Activated naive CD8-positive, alpha-beta T cell (primary cell): ENCODE results near the gene FXYD6.
"Not testable (repeated sequence)": the region's sequence is repeated elsewhere in the genome, so short reads cannot be mapped to it uniquely, and the experiment has no call there.

Experiments
- H3K27ac Mint-ChIP-seq: one replicate; pipeline ENCODE4 v1.8.0; 2021; ENCODE audit warnings: mixed read lengths
- H3K27me3 Mint-ChIP-seq: one replicate; pipeline ENCODE4 v1.8.0; 2021; ENCODE audit warnings: mixed read lengths
- H3K36me3 Mint-ChIP-seq: one replicate; pipeline ENCODE4 v1.8.0; 2021; ENCODE audit warnings: mixed read lengths
- H3K4me1 Mint-ChIP-seq: one replicate; pipeline ENCODE4 v1.8.0; 2021; ENCODE audit warnings: low read depth, mixed read lengths
- H3K4me3 Mint-ChIP-seq: one replicate; pipeline ENCODE4 v1.8.0; 2021; ENCODE audit warnings: mild to moderate bottlenecking, mixed read lengths
- H3K9me3 Mint-ChIP-seq: one replicate; pipeline ENCODE4 v1.8.0; 2021; ENCODE audit warnings: low read depth, mixed read lengths

Gene FXYD6

GRCh38 chr11:117820071-117820470 is 56.4 kb downstream of the FXYD6 start:
- Mint-ChIP-seq H3K27me3 (no peaks in the 10 kb centered on the region), H3K9me3 (no peaks in the 10 kb centered on the region), H3K36me3 (no peaks in the 10 kb centered on the region), H3K27ac (peak overlapping the region; percentile 47), H3K4me3 (no peak overlapping the region), H3K4me1 (peaks cover 69% of the 10 kb centered on the region)

DNA sequence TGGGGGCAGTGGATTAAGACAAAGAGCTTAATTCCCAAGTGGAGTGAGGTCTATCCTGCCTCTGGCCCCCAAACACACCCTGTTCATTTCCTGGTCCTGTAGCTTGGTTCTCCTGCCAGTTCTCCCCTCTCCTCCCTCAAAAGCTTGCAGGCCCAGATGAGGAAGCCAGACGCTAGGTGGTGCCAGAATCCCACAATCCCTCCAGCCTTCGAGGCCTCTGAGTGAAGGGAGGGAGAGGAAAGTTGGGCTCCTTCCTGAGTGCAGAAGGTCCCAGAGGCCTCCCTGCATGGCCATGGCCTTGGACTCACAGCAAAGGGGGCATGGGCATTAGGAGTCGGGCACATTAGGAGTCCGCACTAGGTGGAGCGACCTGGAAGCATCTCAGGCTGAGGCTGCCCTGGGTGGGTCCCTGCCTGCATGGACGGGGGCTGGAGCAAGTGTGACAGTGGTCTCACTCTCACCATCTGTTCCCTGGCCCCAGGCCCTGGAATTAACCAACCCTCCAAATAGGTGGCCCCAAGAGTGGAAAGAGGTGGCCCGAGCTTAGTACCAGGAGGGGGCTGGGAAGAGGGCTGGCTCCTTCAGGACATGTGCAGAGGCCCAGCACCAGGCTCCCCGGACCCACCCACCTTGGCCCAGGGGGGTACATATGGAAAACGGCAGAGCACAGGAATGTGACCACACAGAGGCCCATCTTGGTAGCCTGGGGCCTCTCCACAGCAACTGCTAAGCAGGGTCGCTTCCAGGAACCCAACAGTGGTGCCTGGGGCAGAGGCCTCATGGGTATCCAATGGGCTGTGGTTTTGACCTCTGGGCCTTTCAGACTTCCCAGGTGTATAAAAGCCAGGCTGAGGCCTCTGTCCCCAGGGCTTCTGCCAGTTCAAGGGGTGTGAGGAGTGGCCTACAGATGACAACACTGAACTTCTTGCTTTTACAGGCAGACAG is 57.1 kb downstream of the FXYD6 start:
- Mint-ChIP-seq H3K36me3 (no peaks in the 10 kb centered on the region), H3K9me3 (no peaks in the 10 kb centered on the region), H3K4me3 (no peak overlapping the region), H3K27me3 (no peaks in the 10 kb centered on the region), H3K4me1 (peaks cover 69% of the 10 kb centered on the region), H3K27ac (peak overlapping the region; percentile 94)

DNA sequence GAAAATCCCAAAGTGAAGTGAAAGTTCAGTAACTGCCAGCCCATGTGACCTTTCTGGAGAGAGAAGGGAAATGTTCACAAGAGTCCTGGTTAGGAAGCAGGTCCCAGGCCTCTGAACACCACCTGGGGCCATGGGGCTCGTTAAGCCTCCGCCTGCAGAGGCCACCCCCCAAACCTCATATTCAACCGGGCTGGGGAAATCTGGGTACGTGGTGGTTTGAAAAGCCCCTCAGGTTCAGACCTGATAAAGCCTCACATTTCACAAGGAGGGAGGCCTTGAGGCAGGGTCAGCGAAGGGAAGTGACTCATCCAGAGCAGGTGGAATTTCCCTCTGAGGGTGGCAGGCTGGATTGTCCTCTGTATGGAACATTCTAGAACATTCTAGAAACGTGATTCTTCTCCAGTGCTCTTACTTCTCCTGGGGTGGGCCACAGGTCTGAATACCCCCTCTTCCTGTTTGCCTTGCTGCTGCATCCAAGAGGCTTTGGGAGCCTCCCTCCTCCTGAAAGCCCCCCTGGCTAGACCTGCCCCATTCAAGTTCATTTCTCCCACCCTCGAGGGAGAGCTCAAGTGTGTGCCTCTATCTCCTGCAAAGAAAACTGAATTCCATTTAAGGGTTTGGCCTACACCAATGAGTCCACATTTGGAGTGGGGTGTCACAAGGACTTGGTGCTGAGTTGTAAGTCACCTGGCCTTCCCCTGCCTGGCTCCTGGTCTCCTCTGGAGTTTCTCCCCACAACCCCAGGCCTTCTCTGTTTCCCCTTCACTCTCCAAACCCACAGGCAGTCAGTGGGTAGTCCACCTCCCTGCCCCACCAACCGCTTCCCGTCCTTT is 58.2 kb downstream of the FXYD6 start:
- H3K9me3 Mint-ChIP-seq: no peaks in the 10 kb centered on the region
- peaks cover 68% of the 10 kb centered on the region for H3K4me1 Mint-ChIP-seq
- no peaks in the 10 kb centered on the region for H3K36me3 Mint-ChIP-seq
- no peaks in the 10 kb centered on the region for H3K27me3 Mint-ChIP-seq
- peak overlapping the region; percentile 58 for H3K4me3 Mint-ChIP-seq
- peak overlapping the region; percentile 94 for H3K27ac Mint-ChIP-seq

GRCh38 chr11:117817368-117818040 is 59.0 kb downstream of the FXYD6 start:
- peak overlapping the region; percentile 58 for H3K4me3 Mint-ChIP-seq
- no peaks in the 10 kb centered on the region for H3K36me3 Mint-ChIP-seq
- no peaks in the 10 kb centered on the region for H3K9me3 Mint-ChIP-seq

GRCh38 chr11:117816846-117817367 is 59.6 kb downstream of the FXYD6 start:
- Mint-ChIP-seq H3K4me3 (peak overlapping the region; percentile 58), H3K27me3 (no peaks in the 10 kb centered on the region), H3K9me3 (no peaks in the 10 kb centered on the region), H3K36me3 (no peaks in the 10 kb centered on the region), H3K4me1 (peaks cover 59% of the 10 kb centered on the region), H3K27ac (peak overlapping the region; percentile 94)

More at GRCh38 chr11:117817368-117818040, 59.0 kb downstream of the FXYD6 start:
- peak overlapping the region; percentile 94 for H3K27ac Mint-ChIP-seq
- H3K27me3 Mint-ChIP-seq: no peaks in the 10 kb centered on the region
- H3K4me1 Mint-ChIP-seq: peaks cover 64% of the 10 kb centered on the region

GRCh38 chr11:117816151-117816741 is 60.2 kb downstream of the FXYD6 start:
- Mint-ChIP-seq H3K4me3 (peak overlapping the region; percentile 44), H3K9me3 (no peaks in the 10 kb centered on the region), H3K4me1 (peaks cover 55% of the 10 kb centered on the region), H3K27ac (peak overlapping the region; percentile 94), H3K27me3 (no peaks in the 10 kb centered on the region), H3K36me3 (no peaks in the 10 kb centered on the region)

GRCh38 chr11:117815262-117815803 is 61.1 kb downstream of the FXYD6 start:
- Mint-ChIP-seq H3K27ac (peak overlapping the region; percentile 94), H3K36me3 (no peaks in the 10 kb centered on the region), H3K4me1 (peaks cover 54% of the 10 kb centered on the region), H3K27me3 (no peaks in the 10 kb centered on the region), H3K4me3 (peak overlapping the region; percentile 78), H3K9me3 (no peaks in the 10 kb centered on the region)

- H3K4me3 Mint-ChIP-seq: peak overlapping the region; percentile 78
- H3K4me1 Mint-ChIP-seq: peaks cover 55% of the 10 kb centered on the region
- no peaks in the 10 kb centered on the region for H3K27me3 Mint-ChIP-seq
Observed at GRCh38 chr11:117814766-117815261, 61.6 kb downstream of the FXYD6 start.

DNA sequence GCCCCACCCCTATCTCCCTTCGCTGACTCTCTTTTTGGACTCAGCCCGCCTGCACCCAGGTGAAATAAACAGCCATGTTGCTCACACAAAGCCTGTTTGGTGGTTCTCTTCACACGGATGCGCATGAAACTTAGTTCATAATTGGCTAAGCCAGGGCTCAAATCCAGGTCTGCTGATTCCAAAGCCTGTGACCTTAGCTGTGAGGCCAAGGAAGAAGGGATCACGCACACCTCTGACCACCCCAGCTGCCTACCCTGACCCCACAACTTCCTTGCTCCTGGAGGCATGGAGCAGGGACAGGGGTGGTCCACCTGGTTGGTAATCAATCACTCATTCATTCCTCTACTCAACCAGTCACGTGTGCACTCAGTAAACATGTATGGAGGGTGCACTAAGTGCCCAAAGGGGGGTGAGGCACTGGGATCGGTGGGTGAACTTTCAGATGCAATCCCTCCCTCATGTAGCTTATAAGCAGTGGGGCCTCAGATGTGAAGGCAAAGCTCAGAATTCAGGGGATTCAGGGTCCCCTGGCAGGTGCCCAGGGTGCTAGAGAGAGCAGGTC is 62.2 kb downstream of the FXYD6 start:
- no peaks in the 10 kb centered on the region for H3K27me3 Mint-ChIP-seq
- peaks cover 58% of the 10 kb centered on the region for H3K4me1 Mint-ChIP-seq
- peak overlapping the region; percentile 78 for H3K4me3 Mint-ChIP-seq
- peak overlapping the region; percentile 94 for H3K27ac Mint-ChIP-seq
- H3K9me3 Mint-ChIP-seq: no peaks in the 10 kb centered on the region
- no peaks in the 10 kb centered on the region for H3K36me3 Mint-ChIP-seq

More at GRCh38 chr11:117814766-117815261, 61.6 kb downstream of the FXYD6 start:
- Mint-ChIP-seq H3K36me3 (no peaks in the 10 kb centered on the region), H3K9me3 (no peaks in the 10 kb centered on the region), H3K27ac (peak overlapping the region; percentile 94)

- H3K4me1 Mint-ChIP-seq: peaks cover 26% of the 10 kb centered on the region
- H3K27ac Mint-ChIP-seq: not testable (repeated sequence)
- H3K4me3 Mint-ChIP-seq: peak overlapping the region; percentile 17
Observed at GRCh38 chr11:117810056-117810451, 66.4 kb downstream of the FXYD6 start.

DNA sequence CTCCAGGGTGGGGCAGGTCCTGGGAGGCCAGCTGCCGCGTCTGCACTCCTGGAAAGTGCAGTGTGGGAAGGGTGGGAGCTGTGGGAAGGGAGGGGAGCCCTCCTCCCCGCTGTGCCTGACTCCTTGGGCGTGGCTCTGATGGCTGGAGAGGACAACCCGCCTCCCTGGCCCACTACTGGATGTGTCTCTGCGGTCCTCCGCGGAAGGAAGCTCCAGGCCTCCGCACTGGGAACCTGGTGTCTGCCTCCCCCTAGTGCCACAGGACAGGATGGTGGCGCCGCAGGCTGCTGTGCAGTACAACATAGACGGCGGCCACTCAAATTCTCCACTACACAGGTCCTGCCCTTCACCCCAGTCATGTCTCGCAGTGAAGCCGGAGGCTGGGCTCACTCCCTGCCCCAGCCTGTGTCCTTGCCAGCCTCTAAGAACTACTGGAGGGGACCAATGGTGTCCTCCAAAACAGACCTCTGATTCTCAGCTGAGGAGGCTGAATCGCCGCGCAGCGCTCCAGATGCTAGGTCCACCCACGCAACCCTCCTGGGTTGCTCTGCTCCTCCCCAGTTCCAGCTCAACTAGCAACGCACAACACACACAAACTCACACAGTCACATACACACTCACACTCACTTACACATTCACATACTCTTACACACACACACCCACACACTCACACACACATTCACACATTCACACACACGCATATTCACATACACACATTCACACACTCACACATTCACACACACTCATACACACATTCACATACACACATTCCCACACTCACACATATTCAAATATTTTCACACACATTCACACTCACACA is 67.0 kb downstream of the FXYD6 start:
- Mint-ChIP-seq H3K9me3 (no peaks in the 10 kb centered on the region), H3K27ac (peak overlapping the region; percentile 17), H3K36me3 (no peaks in the 10 kb centered on the region), H3K4me3 (peak overlapping the region; percentile 17), H3K4me1 (peaks cover 20% of the 10 kb centered on the region), H3K27me3 (peaks cover 2% of the 10 kb centered on the region)

More at GRCh38 chr11:117810056-117810451, 66.4 kb downstream of the FXYD6 start:
- not testable (repeated sequence) for H3K36me3 Mint-ChIP-seq, H3K9me3 Mint-ChIP-seq, H3K27me3 Mint-ChIP-seq

- no peaks in the 10 kb centered on the region for H3K9me3 Mint-ChIP-seq
- H3K4me1 Mint-ChIP-seq: peaks cover 13% of the 10 kb centered on the region
- H3K27me3 Mint-ChIP-seq: peaks cover 2% of the 10 kb centered on the region
- no peak overlapping the region for H3K27ac Mint-ChIP-seq
- no peaks in the 10 kb centered on the region for H3K36me3 Mint-ChIP-seq
- H3K4me3 Mint-ChIP-seq: no peak overlapping the region
Observed at GRCh38 chr11:117808784-117809183, 67.7 kb downstream of the FXYD6 start.
